Activated CD8-positive, alpha-beta T cell treated with anti-CD3 and anti-CD28 coated beads for 36 hours (primary cell): ENCODE results near the gene HSF4. TPM values are rescaled to one million over a fixed set of nuclear protein-coding genes. Genes with fewer than 3 reads are reported as not detected.

Experiments used
- ATAC-seq: fragments of 200-7000 bp; cut with Tn5 transposase; one replicate; pipeline ENCODE4 v1.10.0; 2021; ENCODE audit warnings: mild to moderate bottlenecking, moderate library complexity
- CTCF ChIA-PET: fragments of 350-600 bp; sonication (Branson Sonifier 250); formaldehyde crosslinking; loops from one replicate; lab custom pipeline; 2021; ENCODE audit warnings: antibody characterized with exemption; lab: Charles Lee
- POLR2A ChIA-PET: fragments of 350-600 bp; sonication (Branson Sonifier 250); formaldehyde crosslinking; loops from one replicate; lab custom pipeline; 2021; ENCODE audit warnings: antibody characterized with exemption; lab: Charles Lee
- DNase-seq: peaks from one replicate; pipeline ENCODE4 v3.0.0-alpha.2; 2020
- H3K27ac Mint-ChIP-seq: one replicate; pipeline ENCODE4 v1.8.0; 2021; ENCODE audit warnings: mild to moderate bottlenecking, mixed read lengths
- H3K27me3 Mint-ChIP-seq: one replicate; pipeline ENCODE4 v1.8.0; 2021; ENCODE audit warnings: mixed read lengths
- H3K36me3 Mint-ChIP-seq: one replicate; pipeline ENCODE4 v1.8.0; 2021; ENCODE audit warnings: low read depth, mixed read lengths
- H3K4me1 Mint-ChIP-seq: one replicate; pipeline ENCODE4 v1.8.0; 2021; ENCODE audit warnings: low read depth, mixed read lengths
- H3K4me3 Mint-ChIP-seq: one replicate; pipeline ENCODE4 v1.8.0; 2021; ENCODE audit warnings: mild to moderate bottlenecking, moderate library complexity, mixed read lengths
- H3K9me3 Mint-ChIP-seq: one replicate; pipeline ENCODE4 v1.8.0; 2021; ENCODE audit warnings: mixed read lengths
- CTCF ChIP-seq: fragments of 200-600 bp; IDR thresholded peaks from one replicate; pipeline ENCODE4 v1.8.0; 2022; ENCODE audit warnings: antibody characterized with exemption, mild to moderate bottlenecking
- intact Hi-C: fragments of 100-400 bp; cut with micrococcal nuclease; formaldehyde crosslinking; loops from one replicate; pipeline ENCODE4 v1.10.0; 2022
- total RNA-seq, 2 experiments: library from RNA; stranded (reverse); gene quantifications; one replicate each; pipeline ENCODE4 v1.2.3, GENCODE V29; 2021

Gene HSF4
- total RNA-seq, 2 experiments from 2014 or later: 56.0 to 73.3 TPM

GRCh38 chr16:67210069-67210937 lies 45.8 kb downstream of the HSF4 start:
- ChIA-PET CTCF (interaction anchor here (0.8 to 1.4 kb wide), 5 partner anchors 12 to 256 kb away, joined by 3 to 5 read pairs (median 3); no protein-coding TSS in a partner anchor), POLR2A (interaction anchor here (1.0 to 3.0 kb wide), 2 partner anchors 17 kb away, joined by 3 to 9 read pairs; partner anchors contain the start of gene E2F4)
- ATAC-seq (no peak), DNase-seq (no peak)
- Mint-ChIP-seq H3K27me3 (no peaks in the 10 kb centered on the region), H3K4me1 (no peaks in the 10 kb centered on the region), H3K27ac (no peak overlapping the region), H3K9me3 (no peaks in the 10 kb centered on the region), H3K4me3 (no peak overlapping the region), H3K36me3 (peaks cover 2% of the 10 kb centered on the region)
- intact Hi-C loops: no loop called here
- no peak for TF ChIP-seq CTCF

- no peak for DNase-seq
- Mint-ChIP-seq H3K27ac (no peak overlapping the region), H3K9me3 (no peaks in the 10 kb centered on the region), H3K36me3 (no peaks in the 10 kb centered on the region), H3K4me3 (no peak overlapping the region), H3K27me3 (no peaks in the 10 kb centered on the region), H3K4me1 (no peaks in the 10 kb centered on the region)
- TF ChIP-seq CTCF: no peak
- intact Hi-C loops: no loop called here
- POLR2A ChIA-PET: interaction anchor here (0.9 to 1.9 kb wide), 4 partner anchors 7 to 14 kb away, joined by 4 to 6 read pairs (median 4); no protein-coding TSS in a partner anchor
- CTCF ChIA-PET: interaction anchor here (4.1 kb wide), 1 partner anchor 14 kb away, joined by 15 read pairs; the partner anchor contains the start of gene ELMO3
- no peak for ATAC-seq
These were observed 47.1 kb downstream of the HSF4 start for GRCh38 chr16:67211674-67212073.

GRCh38 chr16:67212766-67213165 lies 48.2 kb downstream of the HSF4 start:
- ChIA-PET POLR2A (interaction anchor here (1.3 to 1.9 kb wide), 3 partner anchors 8 to 15 kb away, joined by 4 to 6 read pairs (median 5); no protein-coding TSS in a partner anchor), CTCF (interaction anchor here (4.1 kb wide), 1 partner anchor 15 kb away, joined by 15 read pairs; the partner anchor contains the start of gene ELMO3)
- Mint-ChIP-seq H3K4me3 (no peak overlapping the region), H3K27me3 (no peaks in the 10 kb centered on the region), H3K27ac (no peak overlapping the region), H3K9me3 (no peaks in the 10 kb centered on the region), H3K4me1 (no peaks in the 10 kb centered on the region), H3K36me3 (no peaks in the 10 kb centered on the region)
- DNase-seq (no peak), ATAC-seq (no peak)
- TF ChIP-seq CTCF: no peak
- intact Hi-C loops: no loop called here

GRCh38 chr16:67213197-67214019 lies 48.9 kb downstream of the HSF4 start:
- ChIA-PET CTCF (interaction anchor here (1.5 to 4.1 kb wide), 2 partner anchors 15 to 28 kb away, joined by 3 to 15 read pairs; partner anchors contain the start of gene ELMO3), POLR2A (interaction anchor here (1.8 to 1.9 kb wide), 2 partner anchors 9 to 12 kb away, joined by 4 to 5 read pairs; no protein-coding TSS in a partner anchor)
- H3K9me3 Mint-ChIP-seq: no peaks in the 10 kb centered on the region
- no peak for ATAC-seq
- DNase-seq: no peak
- H3K4me3 Mint-ChIP-seq: no peak overlapping the region
- H3K36me3 Mint-ChIP-seq: no peaks in the 10 kb centered on the region
- no peaks in the 10 kb centered on the region for H3K27me3 Mint-ChIP-seq
- TF ChIP-seq CTCF: no peak
- H3K27ac Mint-ChIP-seq: no peak overlapping the region
- H3K4me1 Mint-ChIP-seq: no peaks in the 10 kb centered on the region
- intact Hi-C loops: no loop called here
